ENCODE data around the gene PITRM1.

DNA sequence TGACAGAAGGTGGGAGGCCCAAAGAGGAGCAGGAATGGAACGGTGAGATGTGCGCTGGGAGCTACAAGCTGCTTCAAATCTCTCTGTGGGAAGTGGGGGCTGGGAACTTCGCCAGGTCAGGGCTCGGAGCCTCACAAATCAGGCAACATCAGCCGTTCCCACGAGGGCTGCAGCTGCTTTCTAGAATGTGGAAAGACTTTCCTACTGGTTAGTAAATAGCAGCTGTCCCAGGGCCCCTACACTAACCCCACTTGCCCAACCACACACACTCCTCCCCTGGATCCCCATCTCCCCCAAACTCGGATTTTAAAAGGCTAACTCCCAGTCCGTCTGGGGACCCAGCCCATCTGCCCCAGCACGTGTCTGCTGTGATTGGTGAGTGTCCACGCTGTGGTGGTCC, 40.6 kb upstream of the PITRM1 start:
- TF ChIP-seq POLR2AphosphoS5 (IDR thresholded peaks at IDR 0.05; ENCODE audit: low read depth, low read length) = no peak
- no peak for TF ChIP-seq POLR2A (IDR thresholded peaks at IDR 0.05; ENCODE audit: low read depth, low read length)
